ENCODE data around the gene VWCE.

DNA sequence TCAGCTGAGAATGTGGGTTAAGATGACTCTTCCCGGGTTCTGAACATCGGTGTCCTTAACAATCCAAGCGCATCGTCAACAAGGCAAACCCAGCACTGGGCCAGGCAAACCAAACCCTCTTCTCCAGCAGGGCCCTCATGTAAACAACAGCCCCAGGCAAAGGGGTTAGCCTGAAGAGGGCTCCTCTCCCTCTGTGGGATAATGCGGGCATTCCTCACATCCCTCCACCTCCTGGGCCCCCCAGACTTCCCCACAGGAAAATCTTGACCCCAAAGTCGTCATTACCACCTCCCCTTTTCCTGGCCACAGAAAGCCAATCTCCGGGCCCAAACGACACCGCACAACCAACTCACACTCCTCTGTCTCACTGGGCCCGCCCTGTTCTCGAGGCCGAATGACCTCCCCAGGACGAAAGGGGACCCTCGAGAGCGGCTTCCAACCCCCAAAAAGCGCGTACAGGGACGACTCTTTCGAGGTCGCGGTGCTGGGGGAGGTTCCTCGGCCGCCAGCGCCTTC, 37.2 kb upstream of the VWCE start:
- TF ChIP-seq, protein P1, sequence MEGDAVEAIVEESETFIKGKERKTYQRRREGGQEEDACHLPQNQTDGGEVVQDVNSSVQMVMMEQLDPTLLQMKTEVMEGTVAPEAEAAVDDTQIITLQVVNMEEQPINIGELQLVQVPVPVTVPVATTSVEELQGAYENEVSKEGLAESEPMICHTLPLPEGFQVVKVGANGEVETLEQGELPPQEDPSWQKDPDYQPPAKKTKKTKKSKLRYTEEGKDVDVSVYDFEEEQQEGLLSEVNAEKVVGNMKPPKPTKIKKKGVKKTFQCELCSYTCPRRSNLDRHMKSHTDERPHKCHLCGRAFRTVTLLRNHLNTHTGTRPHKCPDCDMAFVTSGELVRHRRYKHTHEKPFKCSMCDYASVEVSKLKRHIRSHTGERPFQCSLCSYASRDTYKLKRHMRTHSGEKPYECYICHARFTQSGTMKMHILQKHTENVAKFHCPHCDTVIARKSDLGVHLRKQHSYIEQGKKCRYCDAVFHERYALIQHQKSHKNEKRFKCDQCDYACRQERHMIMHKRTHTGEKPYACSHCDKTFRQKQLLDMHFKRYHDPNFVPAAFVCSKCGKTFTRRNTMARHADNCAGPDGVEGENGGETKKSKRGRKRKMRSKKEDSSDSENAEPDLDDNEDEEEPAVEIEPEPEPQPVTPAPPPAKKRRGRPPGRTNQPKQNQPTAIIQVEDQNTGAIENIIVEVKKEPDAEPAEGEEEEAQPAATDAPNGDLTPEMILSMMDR (IDR thresholded peaks at IDR 0.05): no peak
- TF ChIP-seq POLR2A (IDR thresholded peaks at IDR 0.05) (no peak), POLR2AphosphoS5 (IDR thresholded peaks at IDR 0.05) (no peak), EP300 (IDR thresholded peaks at IDR 0.05) (no peak)

Data from upper lobe of left lung (tissue), 4 donors.